Peyer's patch (tissue), 4 donors: Measurements from ENCODE around the gene EIF2AK3. TPM values are rescaled to one million over a fixed set of nuclear protein-coding genes. Genes with fewer than 3 reads are reported as not detected.
A peak's percentile ranks its signal among the peaks of the same experiment; 100 is the strongest.

Source experiments
- DNase-seq, 3 donors: peaks; one replicate each; pipeline ENCODE4 v3.0.0-alpha.2; 2017 to 2019
- H3K27ac ChIP-seq, 4 donors: fragments of 200-600 bp; sonication (generic); one replicate each; pipeline ENCODE4 v1.5.1; 2016 to 2019
- H3K27me3 ChIP-seq, 2 donors: fragments of 200-600 bp; sonication (generic); one replicate each; pipeline ENCODE4 v1.5.1; 2019
- H3K36me3 ChIP-seq, 3 donors: fragments of 200-600 bp; sonication (generic); one replicate each; pipeline ENCODE4 v1.5.1; 2016 to 2019
- H3K4me1 ChIP-seq, 4 donors: fragments of 200-600 bp; sonication (generic); one replicate each; pipeline ENCODE4 v1.5.1; 2016 to 2019
- H3K4me3 ChIP-seq, 4 donors: fragments of 200-600 bp; sonication (generic); 1 replicate in 3 of 4; 2 replicates in 1 of 4; pipeline ENCODE4 v1.5.1; 2016 to 2019; ENCODE audit warnings: mild to moderate bottlenecking in 1 of 4
- H3K9me3 ChIP-seq, 4 donors: fragments of 200-600 bp; sonication (generic); one replicate each; pipeline ENCODE4 v1.5.1; 2016 to 2019; ENCODE audit warnings: mild to moderate bottlenecking in 1 of 4
- CTCF ChIP-seq, 6 experiments: fragments of 450-650 bp in 4 of 6; fragments of 200-600 bp in 2 of 6; sonication (generic) in 1 of 6; IDR thresholded peaks; one replicate each; pipeline ENCODE4 v1.5.1; 2017 to 2019; ENCODE audit warnings: antibody characterized with exemption in 6 of 6, mild to moderate bottlenecking in 3 of 6, moderate library complexity in 1 of 6
- POLR2A ChIP-seq, 2 donors: fragments of 450-650 bp; IDR thresholded peaks; one replicate each; pipeline ENCODE4 v1.5.1; 2017; ENCODE audit warnings: antibody characterized with exemption in 2 of 2, mild to moderate bottlenecking in 2 of 2, moderate library complexity in 2 of 2
- total RNA-seq, 4 donors: library from RNA; depleted of rRNA; stranded (reverse); fragments of >200 nt; gene quantifications; one replicate each; pipeline ENCODE4 v1.1.0, GENCODE V29; 2016

Gene EIF2AK3
- total RNA-seq, 4 donors from 2014 or later: 17.1 to 93.3 (median 18.6) TPM

- Histone ChIP-seq H3K27me3 (no peaks in the 10 kb centered on the region), H3K4me1 (peaks cover 0 to 13% (median 0%) of the 10 kb centered on the region in 4 donors), H3K4me3 (no peak overlapping the region), H3K9me3 (no peaks in the 10 kb centered on the region), H3K27ac (no peak overlapping the region), H3K36me3 (no peaks in the 10 kb centered on the region)
- TF ChIP-seq POLR2A (IDR thresholded peaks at IDR 0.05) (no peak), CTCF (IDR thresholded peaks at IDR 0.05) (no peak)
- DNase-seq: no peak
These were observed 5.0 kb downstream of the EIF2AK3 start for GRCh38 chr2:88622307-88622706.

DNA sequence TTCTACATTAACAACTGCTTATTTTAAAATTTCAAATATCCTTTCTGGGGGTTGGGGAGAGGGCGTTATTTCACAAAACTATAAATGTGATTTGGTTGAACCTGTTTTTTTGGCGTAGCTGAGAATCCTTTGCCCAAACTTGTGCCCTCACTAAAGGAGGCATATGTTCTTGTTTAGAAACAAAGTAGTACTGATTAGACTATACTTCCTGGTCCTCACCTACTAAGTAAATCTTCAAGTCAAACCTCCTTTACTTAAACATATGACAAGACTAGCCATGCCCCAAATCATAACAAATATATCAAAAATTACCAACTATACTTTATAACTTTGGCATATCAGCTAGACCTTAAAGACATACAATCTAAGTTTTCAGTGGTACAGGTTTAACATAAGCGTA, 5.8 kb downstream of the EIF2AK3 start:
- Histone ChIP-seq H3K4me1 (peaks cover 0 to 13% (median 0%) of the 10 kb centered on the region in 4 donors), H3K36me3 (no peaks in the 10 kb centered on the region), H3K27me3 (no peaks in the 10 kb centered on the region), H3K9me3 (no peaks in the 10 kb centered on the region), H3K27ac (no peak overlapping the region), H3K4me3 (no peak overlapping the region)
- TF ChIP-seq CTCF (IDR thresholded peaks at IDR 0.05) (no peak), POLR2A (IDR thresholded peaks at IDR 0.05) (no peak)
- no peak for DNase-seq

DNA sequence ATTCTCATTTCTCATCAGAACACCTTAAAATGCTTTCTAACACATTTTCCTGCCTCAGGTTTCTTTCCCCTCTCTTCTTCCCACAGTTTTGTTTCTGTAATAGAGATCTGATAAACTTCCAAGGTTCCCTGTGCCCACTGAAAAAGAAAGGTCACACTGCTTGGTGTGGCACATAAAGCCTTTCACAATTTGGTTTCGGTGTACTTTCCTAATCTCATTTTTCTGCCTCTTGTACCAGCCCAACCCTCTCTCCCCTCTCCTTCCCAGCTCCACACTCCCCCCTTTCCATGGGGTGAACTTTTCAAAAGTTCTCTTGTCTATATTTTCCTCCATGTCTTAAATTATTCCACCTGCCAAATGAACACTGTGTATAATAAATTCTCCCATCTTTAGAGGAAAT, 7.2 kb downstream of the EIF2AK3 start:
- TF ChIP-seq POLR2A (IDR thresholded peaks at IDR 0.05) (no peak), CTCF (IDR thresholded peaks at IDR 0.05) (no peak)
- Histone ChIP-seq H3K36me3 (no peaks in the 10 kb centered on the region), H3K27me3 (no peaks in the 10 kb centered on the region), H3K4me1 (peaks cover 0 to under 1% (median 0%) of the 10 kb centered on the region in 4 donors), H3K4me3 (no peak overlapping the region), H3K27ac (no peak overlapping the region), H3K9me3 (no peaks in the 10 kb centered on the region)
- no peak for DNase-seq

GRCh38 chr2:88615822-88616221, 11.4 kb downstream of the EIF2AK3 start:
- H3K27ac ChIP-seq: peak overlapping the region in 1 of 4 donors; percentile 19
- TF ChIP-seq POLR2A (IDR thresholded peaks at IDR 0.05) (no peak), CTCF (IDR thresholded peaks at IDR 0.05) (no peak)
- H3K36me3 ChIP-seq: peaks cover 0 to 7% (median 0%) of the 10 kb centered on the region in 3 donors
- H3K9me3 ChIP-seq: no peaks in the 10 kb centered on the region
- no peaks in the 10 kb centered on the region for H3K4me1 ChIP-seq
- DNase-seq: no peak
- H3K27me3 ChIP-seq: no peaks in the 10 kb centered on the region
- no peak overlapping the region for H3K4me3 ChIP-seq

DNA sequence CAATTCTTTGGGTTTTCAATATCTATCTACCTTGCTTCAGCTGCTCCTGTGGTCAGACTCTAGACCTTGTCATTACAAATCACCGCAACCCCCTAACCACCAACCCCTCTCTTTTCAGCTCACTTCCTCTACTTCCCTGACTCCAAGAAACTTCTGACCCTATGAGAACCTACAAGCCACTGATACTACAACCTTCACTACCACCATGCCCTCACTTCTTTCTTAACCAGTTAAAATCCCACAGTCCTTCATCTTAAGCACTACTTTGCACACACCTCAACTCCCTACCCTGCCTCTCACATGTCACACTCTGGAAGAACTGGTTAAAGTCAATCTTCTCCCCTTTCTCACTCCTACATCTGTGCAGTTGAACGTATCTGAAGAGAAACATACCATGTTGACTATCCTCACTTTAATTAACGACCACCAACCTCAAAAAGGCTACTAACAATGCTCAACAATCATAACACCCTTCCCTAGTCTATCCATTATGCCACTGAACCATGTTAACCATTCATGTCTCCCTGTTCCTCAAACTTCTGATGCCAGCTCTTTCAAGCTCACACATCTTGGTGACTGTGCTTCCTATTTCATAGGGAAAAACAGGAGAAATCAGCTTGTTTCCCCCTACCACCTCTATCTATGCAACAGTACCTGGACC, 12.6 kb downstream of the EIF2AK3 start:
- H3K4me1 ChIP-seq: no peaks in the 10 kb centered on the region
- H3K4me3 ChIP-seq: no peak overlapping the region
- H3K27me3 ChIP-seq: no peaks in the 10 kb centered on the region
- DNase-seq: no peak
- no peak overlapping the region for H3K27ac ChIP-seq
- H3K9me3 ChIP-seq: no peaks in the 10 kb centered on the region
- peaks cover 0 to 7% (median 0%) of the 10 kb centered on the region in 3 donors for H3K36me3 ChIP-seq
- TF ChIP-seq POLR2A (IDR thresholded peaks at IDR 0.05) (no peak), CTCF (IDR thresholded peaks at IDR 0.05) (no peak)
